ENCODE measurements around the gene FBXO4.
"Not testable (repeated sequence)": the region's sequence is repeated elsewhere in the genome, so short reads cannot be mapped to it uniquely, and the experiment has no call there.

The FBXO4 gene

DNA sequence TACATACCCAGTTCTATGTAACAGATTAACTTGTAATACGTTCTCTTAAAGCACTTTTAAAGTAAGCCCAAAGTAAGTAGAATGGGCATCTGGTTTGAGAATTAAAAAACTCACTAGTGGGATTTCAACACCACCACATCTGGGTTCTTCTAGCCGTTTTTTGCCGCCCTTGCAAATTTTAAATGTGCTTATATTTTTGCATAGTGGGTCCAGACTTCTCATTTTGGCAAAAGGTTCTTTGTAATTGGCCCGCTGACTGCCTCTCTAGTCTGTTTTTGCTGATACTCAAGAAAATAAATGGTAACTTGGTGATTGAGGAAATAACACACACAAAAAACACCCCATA lies 582 bp upstream of the FBXO4 start:
- DNase-seq (ENCODE audit: low spot score) = no peak

DNA sequence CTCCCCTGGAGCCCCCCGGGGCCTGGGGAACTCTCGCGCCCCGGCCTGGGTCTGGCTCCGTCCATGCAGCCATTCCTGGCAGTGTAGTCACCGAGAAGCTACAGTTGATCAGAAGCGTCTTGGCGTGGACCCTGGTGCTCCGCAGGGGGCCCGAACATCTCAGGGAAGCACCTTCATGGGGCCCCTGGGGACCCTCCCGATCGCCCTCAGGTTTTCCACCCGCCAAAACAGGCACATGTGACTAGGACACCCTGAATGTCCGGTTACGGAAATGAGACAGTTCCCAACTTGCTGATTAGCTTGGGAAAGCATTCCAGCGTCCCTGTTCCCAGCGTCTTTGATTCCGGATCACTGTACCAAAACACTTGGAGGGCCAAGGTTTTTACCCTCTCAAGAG lies 472 bp downstream of the FBXO4 start:
- no peak for DNase-seq (ENCODE audit: low spot score)

DNA sequence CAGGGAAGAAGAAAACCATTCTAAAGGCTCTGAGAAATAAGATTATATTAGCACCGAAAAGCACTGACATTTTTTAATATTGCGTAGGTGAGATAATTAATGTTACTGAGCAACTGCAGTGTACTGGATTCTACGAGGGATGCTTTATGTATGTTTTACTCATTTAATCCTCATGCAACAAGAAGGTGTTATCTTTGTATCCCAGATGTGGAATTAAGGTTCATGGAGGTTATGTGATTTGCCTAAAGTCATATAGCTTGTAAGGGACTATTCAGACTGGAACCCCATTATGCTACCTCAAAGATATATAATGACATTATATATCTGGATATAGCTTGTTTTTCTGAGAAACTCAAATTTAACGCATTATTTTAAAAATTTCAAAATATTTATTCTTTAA lies 2.5 kb downstream of the FBXO4 start:
- no peak for DNase-seq (ENCODE audit: low spot score)

DNA sequence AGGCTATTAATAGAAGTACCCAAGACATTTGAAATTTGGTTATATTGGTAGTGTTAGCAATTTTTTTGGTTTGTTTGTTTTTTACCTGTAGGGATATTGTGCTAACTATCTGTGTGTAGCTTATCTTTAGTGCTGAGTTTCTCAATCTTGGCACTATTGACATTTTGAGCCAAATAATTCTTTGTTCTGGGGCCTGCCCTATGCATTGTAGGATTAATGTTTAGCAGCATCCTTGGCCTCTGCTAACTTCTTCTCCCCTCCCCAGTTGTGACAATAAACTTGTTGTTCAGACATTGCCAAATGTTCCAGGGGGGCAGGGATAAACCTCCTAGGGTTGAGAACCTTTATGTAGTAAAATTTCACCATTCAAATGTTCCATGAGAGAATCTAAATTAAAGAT lies 4.0 kb downstream of the FBXO4 start:
- DNase-seq (ENCODE audit: low spot score) = no peak

DNA sequence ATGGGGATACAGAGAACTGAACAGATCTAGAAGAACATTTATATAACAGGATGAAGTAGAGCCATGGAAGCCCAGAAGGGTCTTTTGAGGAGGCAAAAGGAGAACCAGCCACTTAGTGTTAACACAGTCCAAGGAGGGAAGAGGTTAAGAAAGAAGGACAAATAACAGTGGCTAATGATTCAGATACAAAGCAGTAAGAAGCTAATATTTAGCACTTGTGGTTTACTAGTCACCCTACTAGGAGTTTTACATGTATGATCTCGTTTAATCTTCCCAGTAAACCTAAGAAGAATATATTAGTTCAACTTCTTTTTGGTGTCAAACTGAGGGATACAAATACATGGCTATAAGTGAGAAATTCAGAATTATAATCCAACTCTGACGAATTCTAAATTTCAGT lies 7.7 kb downstream of the FBXO4 start:
- DNase-seq (ENCODE audit: low spot score) = no peak

DNA sequence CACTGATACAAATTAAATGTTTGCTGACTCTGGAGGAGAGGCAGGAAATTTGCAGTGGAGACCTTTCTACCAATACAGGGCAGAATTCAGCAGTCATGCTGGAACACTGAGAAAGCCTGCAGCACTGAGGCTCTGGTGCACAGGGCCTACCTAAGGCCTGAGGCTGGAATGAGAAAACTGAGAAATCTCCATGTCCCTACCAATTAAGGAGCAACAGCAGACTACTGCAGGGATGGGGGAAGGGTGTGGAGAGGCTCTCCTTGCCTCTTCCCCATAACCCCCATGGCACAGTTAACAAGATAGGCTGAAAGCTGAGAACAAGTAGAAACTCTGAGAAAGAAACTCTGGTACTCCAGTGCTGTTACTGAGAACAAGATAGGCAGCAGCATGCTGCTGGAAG lies 10.5 kb downstream of the FBXO4 start:
- DNase-seq (ENCODE audit: low spot score) = no peak

DNA sequence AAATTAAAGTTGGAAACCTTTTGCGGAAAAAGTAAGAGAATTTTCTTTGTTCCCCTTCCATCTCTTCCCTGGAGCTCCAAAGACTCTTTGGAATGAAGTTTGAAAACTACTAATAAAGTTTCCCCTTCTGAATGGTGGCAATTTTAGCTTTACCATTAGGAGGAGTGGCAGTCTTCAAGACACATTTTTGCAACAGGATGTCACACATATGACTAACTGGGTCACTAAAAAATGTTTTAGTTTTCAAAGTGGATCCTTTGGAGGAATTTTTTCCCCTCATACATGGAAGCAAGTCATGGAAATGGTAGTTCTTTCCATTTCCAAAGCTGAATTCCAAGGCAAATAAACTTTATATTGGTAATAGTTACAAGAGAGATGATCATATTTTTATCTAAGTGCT lies 15.6 kb downstream of the FBXO4 start:
- no peak for DNase-seq (ENCODE audit: low spot score)

DNA sequence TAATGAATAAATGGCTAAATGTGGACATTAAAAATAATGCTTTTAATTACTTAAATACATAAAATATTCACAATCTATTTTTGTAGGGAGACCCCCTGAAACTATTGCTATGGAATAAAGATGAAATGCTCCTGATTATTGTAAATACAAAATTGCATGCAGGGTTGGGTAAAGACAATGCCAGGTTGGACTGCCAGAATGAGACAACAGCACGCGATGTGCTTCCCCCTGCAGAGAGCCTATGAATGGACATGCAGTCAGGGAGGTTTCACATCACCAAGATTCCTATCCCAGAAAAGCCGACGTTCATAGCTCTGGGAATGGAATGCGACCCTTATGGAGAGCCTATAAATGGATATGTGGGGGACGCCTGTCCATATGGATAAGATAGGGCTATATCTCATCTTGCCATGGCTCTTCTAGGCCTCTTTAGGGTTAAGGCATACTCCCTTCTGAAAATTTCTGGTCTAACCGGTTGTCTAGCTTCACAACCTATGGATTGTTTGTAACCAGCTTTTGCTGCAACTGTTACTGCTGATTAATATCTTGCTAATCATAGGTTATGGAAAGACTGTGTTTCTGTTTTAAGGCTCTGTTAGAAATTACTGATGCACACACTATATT lies 20.4 kb downstream of the FBXO4 start:
- not testable (repeated sequence) for DNase-seq (ENCODE audit: low spot score)

DNA sequence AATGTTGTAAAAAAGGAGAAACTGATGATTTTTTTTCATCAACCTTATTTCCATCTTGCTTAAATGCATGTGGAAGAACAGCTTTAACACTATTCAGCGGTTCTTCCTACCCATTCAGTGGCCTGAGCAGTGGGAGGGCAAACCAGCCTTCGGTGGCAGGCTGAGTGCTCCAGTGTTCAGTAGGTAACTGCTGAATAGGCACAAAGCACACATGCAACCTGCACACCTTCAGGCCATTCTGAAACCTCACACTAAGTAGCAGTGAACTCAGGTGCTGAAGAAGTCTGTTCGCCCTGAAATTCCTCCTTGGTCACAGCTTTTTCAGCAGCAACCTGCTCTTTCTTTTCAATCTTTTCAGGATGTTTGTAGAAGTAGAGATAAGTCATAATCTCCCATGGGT lies 26.1 kb downstream of the FBXO4 start:
- DNase-seq (ENCODE audit: low spot score) = no peak

DNA sequence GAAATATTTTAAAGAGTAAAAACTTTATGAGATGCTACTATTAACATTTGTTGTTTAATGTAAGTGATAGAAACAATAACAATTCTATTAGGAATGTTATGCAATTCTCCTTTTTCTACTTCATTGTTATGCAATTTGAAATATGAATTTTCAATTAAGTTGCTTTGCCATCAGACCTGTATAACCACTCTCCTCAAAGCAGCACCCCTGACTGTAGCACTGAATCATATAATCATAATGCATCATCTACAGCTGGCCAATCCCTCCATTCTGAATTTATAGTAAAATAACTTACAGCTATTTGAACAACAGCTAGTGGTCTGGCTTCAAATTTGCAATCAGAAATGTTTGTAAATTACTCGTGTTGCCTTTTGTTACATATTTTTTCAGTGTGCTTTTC lies 29.2 kb downstream of the FBXO4 start:
- DNase-seq (ENCODE audit: low spot score) = no peak

DNA sequence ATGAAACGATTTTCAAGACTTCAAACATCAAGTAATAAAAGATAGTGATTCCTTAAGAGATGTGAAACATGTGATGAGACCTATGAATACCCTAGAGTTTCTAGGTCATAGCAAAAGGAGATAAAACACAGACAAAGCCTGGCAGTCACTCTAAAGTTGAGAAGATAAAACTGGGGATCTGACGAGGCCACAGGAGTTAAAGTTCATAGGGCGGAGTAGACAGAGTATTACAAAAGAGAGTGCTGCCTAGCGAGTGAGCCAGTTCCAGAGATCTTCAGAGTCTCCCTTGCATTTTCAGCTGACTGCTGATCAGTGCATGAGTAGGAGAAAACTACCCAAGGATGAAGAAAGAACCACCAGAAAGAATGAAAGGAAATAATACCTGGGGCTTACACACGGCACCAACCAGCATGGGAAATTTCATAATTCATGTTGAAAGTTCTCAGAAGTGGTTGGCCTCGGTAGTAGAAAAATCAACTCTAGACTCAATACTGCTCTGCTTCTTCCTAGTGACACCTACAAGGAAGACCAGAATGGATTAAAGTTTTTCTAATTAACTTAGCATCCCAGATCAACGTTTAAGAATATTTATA lies 30.4 kb downstream of the FBXO4 start:
- no peak for DNase-seq (ENCODE audit: low spot score)

DNA sequence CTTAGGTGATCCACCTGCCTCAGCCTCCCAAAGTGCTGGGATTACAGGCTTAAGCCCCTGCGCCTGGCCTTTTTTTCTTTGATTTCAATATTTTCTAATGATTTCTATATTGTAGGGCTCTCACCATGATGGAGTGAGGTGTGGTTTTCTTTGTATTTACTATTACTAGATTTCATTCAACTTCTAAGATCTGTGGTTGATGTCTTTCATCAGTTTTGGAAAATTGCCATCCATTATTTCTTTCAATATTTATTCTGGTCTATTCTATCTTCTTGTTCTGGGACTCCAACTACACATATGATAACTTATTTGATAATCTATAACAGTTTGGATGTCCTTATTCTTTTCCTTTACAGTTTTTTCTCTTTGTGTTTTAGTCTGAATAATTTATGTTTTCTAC lies 31.9 kb downstream of the FBXO4 start:
- no peak for DNase-seq (ENCODE audit: low spot score)

DNA sequence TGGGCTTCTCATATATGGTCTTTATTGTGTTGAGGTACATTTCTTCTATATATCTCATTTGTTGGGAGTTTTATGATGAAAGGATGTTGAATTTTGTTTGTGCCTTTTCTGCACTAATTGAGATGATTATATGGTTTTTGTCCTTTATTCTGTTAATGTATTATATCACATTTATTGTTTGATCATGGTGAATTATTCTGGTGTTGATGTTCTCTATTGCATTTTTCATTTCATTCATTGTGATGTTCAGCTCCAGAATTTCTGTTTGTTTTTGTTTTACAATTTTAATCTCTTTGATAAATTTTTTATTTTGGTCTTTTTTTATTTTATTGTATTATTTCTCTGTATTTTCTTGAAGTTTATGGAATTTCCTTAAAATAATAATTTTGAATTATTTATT lies 35.4 kb downstream of the FBXO4 start:
- DNase-seq (ENCODE audit: low spot score) = no peak

DNA sequence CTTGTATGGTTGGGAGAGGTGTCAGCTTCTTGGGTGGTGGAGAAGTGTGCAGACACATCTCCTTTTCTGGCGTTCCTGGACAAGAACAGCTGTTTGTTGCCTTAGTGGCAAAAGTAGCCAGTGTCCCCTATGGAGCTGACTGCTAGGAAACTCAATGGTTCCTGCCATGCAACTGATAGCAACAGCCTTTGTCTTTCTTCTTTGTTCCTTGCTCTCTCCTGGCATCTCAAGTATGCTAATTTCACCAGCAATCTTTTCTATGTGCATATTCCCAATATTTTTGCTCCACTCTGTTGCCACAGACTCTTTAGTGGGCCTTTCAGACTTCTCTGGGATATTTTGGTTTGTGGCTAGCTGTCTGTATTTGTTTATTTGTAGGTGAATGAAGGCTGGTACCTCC lies 36.7 kb downstream of the FBXO4 start:
- DNase-seq (ENCODE audit: low spot score) = no peak

DNA sequence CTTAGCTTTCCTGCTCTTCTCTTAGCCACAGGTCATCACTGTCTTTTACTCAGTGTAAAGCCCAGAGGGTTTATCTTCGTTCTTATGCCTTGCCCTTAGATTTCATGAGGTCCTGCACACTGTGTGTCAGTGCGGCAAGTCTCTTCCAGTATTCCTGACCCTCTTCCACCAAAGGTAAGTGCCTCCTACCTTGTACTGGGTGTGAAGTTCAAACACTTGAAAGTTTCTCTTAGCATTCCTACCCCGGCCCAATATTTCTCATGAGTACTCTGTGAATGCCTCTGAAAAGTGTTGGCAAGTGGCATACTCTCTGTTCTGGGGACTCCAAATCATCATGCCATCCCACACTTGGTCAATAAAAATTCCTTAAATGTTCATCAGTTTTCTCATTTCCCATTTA lies 37.4 kb downstream of the FBXO4 start:
- DNase-seq (ENCODE audit: low spot score) = no peak

DNA sequence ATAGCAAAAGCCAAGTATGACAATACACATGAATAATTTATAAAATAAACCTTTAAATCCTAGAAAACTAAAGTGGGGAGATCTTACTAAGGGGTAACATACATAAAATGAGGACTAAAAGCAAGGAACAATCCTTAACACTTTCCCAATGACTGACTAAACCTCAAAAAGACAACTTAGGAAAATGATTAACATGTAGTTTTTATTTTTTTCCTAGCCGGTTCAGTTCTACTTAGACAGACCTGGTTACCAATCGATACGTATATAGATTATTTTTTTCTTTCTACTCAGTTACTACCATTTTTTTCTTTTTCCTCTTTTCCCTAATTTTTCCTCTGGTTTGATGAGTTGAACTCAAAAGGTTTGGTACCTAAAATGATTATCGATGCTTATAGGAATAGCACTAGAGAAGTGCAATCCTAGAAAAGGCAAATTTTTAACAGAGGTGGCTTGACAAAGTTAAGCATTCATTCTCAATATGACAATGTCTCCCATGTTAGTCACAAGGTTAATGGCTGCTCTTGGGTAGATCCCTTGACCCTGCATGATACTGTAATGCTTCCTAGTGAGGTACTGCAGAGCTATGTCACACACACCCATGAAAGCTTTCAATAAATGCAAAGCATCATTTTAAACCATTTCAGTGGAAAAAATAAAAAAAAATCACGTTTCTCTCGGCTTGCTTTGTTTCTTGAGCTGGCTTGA lies 41.5 kb downstream of the FBXO4 start:
- DNase-seq (ENCODE audit: low spot score) = no peak

DNA sequence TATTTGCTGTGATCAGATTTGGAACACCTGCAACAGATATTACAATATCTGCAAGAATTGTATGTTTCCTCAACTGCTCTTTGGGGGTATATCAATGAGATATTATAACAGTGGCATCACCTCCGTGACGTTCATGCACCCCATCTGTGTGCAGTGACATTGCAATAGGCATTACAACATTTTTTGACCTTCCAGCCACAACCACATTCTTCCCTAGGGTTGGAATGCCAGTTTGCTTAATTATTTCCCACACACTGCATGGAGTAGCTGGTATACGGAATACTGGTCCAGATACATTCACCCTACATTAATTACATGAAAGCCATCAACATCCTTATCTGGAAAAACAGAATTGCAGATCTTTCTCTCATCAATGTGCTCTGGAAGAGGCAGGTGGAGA lies 42.3 kb downstream of the FBXO4 start:
- DNase-seq (ENCODE audit: low spot score) = no peak

DNA sequence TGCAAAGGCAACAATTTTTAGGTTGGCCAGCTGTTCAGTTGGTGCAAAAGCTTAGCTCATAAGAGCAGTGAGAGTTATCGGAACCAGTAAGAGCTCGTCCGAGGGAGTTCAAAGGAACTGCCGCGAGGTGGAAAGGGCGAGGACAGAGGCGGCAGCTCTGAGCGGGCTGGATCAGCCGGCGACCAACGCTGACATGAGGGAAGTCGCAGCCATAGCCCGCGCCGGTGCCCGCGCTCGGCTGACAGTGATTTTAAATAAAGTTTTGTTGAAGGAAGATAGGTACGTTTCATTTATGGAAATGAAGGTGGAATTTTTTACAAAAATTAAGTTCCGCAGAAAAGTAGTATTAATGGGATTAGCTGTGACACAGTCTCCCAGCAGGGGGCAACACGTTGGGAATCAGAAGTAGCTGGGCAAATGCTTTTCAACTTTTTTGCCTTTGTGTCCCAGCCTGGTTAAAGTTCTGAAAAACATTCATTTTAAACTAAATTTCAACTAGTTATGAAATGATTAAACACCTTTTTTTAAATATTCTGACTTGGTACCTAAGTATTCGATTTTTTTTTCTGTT lies 43.2 kb downstream of the FBXO4 start:
- DNase-seq (ENCODE audit: low spot score) = no peak

DNA sequence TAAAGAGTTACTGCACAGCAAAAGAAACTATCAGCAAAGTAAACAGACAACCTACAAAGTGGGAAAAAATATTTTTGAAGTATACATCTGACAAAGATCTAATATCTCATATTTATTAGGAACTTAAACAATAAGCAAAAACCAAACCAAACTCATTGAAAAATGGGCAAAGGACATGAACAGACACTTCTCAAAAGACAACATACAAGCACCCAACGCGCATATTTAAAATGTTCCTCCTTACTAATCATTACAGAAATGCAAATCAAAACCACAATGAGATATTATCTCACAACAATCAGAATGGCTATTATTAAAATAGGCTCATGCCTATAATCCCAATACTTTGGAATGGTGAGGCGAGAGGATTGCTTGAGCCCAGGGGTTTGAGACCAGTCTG lies 48.0 kb downstream of the FBXO4 start:
- no peak for DNase-seq (ENCODE audit: low spot score)

DNA sequence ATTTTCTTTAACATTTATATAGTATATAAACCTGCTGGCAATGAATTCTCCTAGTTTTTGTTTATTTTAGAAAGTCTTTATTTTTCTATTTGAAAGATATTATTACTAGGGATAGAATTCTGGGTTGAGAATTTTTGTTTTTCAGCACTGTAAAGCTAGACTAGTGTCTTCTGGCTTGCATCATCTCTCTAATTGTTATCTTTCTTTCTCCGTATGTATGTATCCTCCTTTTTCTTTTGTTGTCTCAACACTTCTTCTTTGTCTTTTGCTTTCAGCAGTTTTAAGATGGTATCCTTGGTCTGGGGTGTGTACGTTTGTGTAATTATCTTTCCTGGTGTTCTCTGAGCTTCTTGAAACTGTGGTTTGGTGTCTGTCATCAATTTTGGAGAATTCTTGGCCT lies 48.8 kb downstream of the FBXO4 start:
- no peak for DNase-seq (ENCODE audit: low spot score)

DNA sequence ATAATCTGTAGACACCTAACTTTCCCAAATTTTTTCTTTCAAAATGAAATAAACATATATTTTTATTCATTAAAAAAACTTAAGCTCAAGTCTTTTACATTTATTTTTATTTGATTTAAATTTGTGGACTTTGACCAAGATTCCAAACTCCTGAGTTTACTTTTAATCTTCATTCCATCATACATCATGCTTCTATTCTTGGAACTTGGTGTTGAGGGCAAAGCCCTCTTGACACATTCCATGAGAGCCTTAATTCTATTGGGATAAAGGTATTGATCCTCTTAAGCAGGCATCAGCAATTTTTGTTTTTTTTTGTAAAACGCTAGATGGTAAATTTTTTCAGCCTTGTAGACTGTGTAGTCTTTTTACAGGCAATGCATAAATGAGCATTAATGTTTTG lies 53.6 kb downstream of the FBXO4 start:
- DNase-seq (ENCODE audit: low spot score) = no peak

DNA sequence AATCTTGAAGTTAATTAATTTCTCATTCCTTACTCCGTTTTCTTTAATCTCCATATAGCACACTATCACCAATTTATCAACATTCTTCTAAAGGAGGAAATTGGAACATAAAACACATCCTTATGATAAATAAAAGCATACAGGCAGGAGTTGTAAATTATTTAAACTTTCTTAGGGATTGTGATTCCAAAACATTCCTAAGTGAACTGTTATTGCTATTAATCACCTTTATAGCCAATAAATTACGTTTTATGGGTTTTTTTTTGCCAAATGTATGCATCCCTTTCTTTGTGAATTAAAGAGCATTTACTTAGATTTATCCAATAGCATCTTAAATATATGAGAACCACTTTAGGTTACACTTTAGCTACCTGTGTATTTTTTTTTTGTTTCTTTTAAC lies 55.3 kb downstream of the FBXO4 start:
- no peak for DNase-seq (ENCODE audit: low spot score)

DNA sequence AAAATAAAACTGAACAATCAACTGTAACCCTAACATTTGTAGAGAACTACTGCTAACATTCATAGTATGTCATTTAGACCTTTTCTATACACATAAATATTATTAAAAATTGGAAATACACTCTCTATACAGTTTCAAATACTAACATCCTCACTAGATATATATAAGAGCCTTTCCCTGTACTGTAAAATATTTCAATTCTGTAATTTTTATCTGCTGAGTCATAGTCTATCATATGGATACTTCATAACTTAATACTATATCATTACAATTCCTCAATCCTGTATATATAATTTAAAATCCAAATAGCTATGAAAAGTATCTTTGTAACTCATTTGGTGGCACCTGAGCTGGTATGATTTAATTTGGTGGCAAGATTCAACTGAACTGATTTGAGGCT lies 55.8 kb downstream of the FBXO4 start:
- DNase-seq (ENCODE audit: low spot score) = no peak

DNA sequence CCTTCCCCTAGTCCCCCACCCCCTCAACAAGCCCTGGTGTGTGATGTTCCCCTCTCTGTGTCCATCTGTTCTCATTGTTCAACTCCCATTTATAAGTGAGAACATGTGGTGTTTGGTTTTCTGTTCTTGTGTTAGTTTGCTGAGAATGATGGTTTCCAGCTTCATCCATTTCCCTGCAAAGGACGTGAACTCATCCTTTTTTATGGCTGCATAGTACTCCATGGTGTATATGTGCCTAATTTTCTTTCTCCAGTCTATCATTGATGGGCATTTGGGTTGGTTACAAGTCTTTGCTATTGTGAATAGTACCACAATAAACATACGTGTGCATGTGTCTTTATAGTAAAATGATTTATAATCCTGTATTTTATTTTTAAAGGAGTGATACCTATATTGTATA lies 57.8 kb downstream of the FBXO4 start:
- not testable (repeated sequence) for DNase-seq (ENCODE audit: low spot score)

Measured in COLO829 (cell line).